Measurements from ENCODE around the gene PHEX. TPM values are rescaled to one million over a fixed set of nuclear protein-coding genes. Genes with fewer than 3 reads are reported as not detected.
A peak's percentile ranks its signal among the peaks of the same experiment; 100 is the strongest.

PHEX gene
- total RNA-seq, 2 donors from 2014 or later = 0.24 to 0.37 TPM

GRCh38 chrX:22095286-22095685 lies 63.2 kb downstream of the PHEX start:
- WGBS, 2 experiments (ENCODE audit: insufficient coverage in 1 of 2, insufficient read length in 1 of 2) = 74% methylated on average over 3 of the region's 3 CpGs; no CpG with 5 or more reads in 1 of the 2 experiments
- H3K27ac Mint-ChIP-seq = no peak overlapping the region
- DNase-seq = peak; percentile 51

GRCh38 chrX:22095856-22096255 lies 63.7 kb downstream of the PHEX start:
- Histone ChIP-seq H3K4me3 (ENCODE audit: low read length) (no peak overlapping the region), H3K4me1 (ENCODE audit: control insufficient read depth, insufficient read depth, low read length) (no peaks in the 10 kb centered on the region), H3K36me3 (ENCODE audit: control insufficient read depth, insufficient read depth, low read length) (no peaks in the 10 kb centered on the region), H3K9ac (ENCODE audit: extremely low read depth, low read length, poor library complexity, severe bottlenecking) (no peak overlapping the region), H3K27me3 (ENCODE audit: control insufficient read depth, insufficient read depth, low read length, poor library complexity, severe bottlenecking) (no peaks in the 10 kb centered on the region), H3K27ac (ENCODE audit: low read depth, low read length) (no peak overlapping the region), H3K9me3 (ENCODE audit: control insufficient read depth, low read length) (no peaks in the 10 kb centered on the region)
- 94 to 100% methylated on average over 1 to 4 of the region's 4 CpGs for WGBS, 2 experiments (ENCODE audit: insufficient coverage in 1 of 2, insufficient read length in 1 of 2)
- DNase-seq = no peak
- H3K27ac Mint-ChIP-seq = no peak overlapping the region
- no peaks in the 10 kb centered on the region for H3K9me3 Mint-ChIP-seq
- H3K4me3 Mint-ChIP-seq = no peak overlapping the region
- H3K36me3 Mint-ChIP-seq (ENCODE audit: low read depth) = no peaks in the 10 kb centered on the region
- H3K4me1 Mint-ChIP-seq = peaks cover 10% of the 10 kb centered on the region
- H3K27me3 Mint-ChIP-seq (ENCODE audit: insufficient read depth) = no peaks in the 10 kb centered on the region
- TF ChIP-seq, protein P1, sequence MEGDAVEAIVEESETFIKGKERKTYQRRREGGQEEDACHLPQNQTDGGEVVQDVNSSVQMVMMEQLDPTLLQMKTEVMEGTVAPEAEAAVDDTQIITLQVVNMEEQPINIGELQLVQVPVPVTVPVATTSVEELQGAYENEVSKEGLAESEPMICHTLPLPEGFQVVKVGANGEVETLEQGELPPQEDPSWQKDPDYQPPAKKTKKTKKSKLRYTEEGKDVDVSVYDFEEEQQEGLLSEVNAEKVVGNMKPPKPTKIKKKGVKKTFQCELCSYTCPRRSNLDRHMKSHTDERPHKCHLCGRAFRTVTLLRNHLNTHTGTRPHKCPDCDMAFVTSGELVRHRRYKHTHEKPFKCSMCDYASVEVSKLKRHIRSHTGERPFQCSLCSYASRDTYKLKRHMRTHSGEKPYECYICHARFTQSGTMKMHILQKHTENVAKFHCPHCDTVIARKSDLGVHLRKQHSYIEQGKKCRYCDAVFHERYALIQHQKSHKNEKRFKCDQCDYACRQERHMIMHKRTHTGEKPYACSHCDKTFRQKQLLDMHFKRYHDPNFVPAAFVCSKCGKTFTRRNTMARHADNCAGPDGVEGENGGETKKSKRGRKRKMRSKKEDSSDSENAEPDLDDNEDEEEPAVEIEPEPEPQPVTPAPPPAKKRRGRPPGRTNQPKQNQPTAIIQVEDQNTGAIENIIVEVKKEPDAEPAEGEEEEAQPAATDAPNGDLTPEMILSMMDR (conservative IDR thresholded peaks at IDR 0.05) = no peak

More at GRCh38 chrX:22095286-22095685, 63.2 kb downstream of the PHEX start:
- Mint-ChIP-seq H3K27me3 (ENCODE audit: insufficient read depth) (no peaks in the 10 kb centered on the region), H3K4me3 (no peak overlapping the region), H3K36me3 (ENCODE audit: low read depth) (no peaks in the 10 kb centered on the region), H3K9me3 (no peaks in the 10 kb centered on the region), H3K4me1 (peaks cover 10% of the 10 kb centered on the region)
- Histone ChIP-seq H3K4me3 (ENCODE audit: low read length) (no peak overlapping the region), H3K4me1 (ENCODE audit: control insufficient read depth, insufficient read depth, low read length) (no peaks in the 10 kb centered on the region), H3K9ac (ENCODE audit: extremely low read depth, low read length, poor library complexity, severe bottlenecking) (no peak overlapping the region), H3K9me3 (ENCODE audit: control insufficient read depth, low read length) (no peaks in the 10 kb centered on the region), H3K27ac (ENCODE audit: low read depth, low read length) (no peak overlapping the region), H3K27me3 (ENCODE audit: control insufficient read depth, insufficient read depth, low read length, poor library complexity, severe bottlenecking) (no peaks in the 10 kb centered on the region), H3K36me3 (ENCODE audit: control insufficient read depth, insufficient read depth, low read length) (no peaks in the 10 kb centered on the region)
- TF ChIP-seq, protein P1 (conservative IDR thresholded peaks at IDR 0.05) = no peak

- Histone ChIP-seq H3K4me3 (ENCODE audit: low read length) (no peak overlapping the region), H3K4me1 (ENCODE audit: control insufficient read depth, insufficient read depth, low read length) (no peaks in the 10 kb centered on the region), H3K9me3 (ENCODE audit: control insufficient read depth, low read length) (no peaks in the 10 kb centered on the region), H3K9ac (ENCODE audit: extremely low read depth, low read length, poor library complexity, severe bottlenecking) (no peak overlapping the region), H3K27me3 (ENCODE audit: control insufficient read depth, insufficient read depth, low read length, poor library complexity, severe bottlenecking) (no peaks in the 10 kb centered on the region), H3K36me3 (ENCODE audit: control insufficient read depth, insufficient read depth, low read length) (no peaks in the 10 kb centered on the region), H3K27ac (ENCODE audit: low read depth, low read length) (no peak overlapping the region)
- Mint-ChIP-seq H3K27me3 (ENCODE audit: insufficient read depth) (no peaks in the 10 kb centered on the region), H3K4me3 (no peak overlapping the region), H3K9me3 (no peaks in the 10 kb centered on the region), H3K27ac (no peak overlapping the region), H3K4me1 (peaks cover 10% of the 10 kb centered on the region), H3K36me3 (ENCODE audit: low read depth) (no peaks in the 10 kb centered on the region)
- TF ChIP-seq, protein P1 (conservative IDR thresholded peaks at IDR 0.05) = no peak
- WGBS, 2 experiments (ENCODE audit: insufficient coverage in 1 of 2, insufficient read length in 1 of 2) = 67% methylated on average over 1 of the region's 1 CpG; no CpG with 5 or more reads in 1 of the 2 experiments
- DNase-seq = no peak
Measured at GRCh38 chrX:22097012-22097694, 65.0 kb downstream of the PHEX start.

Data from endodermal cell (in vitro differentiated cells).